ENCODE data around the gene TPD52L1. TPM values are rescaled to one million over a fixed set of nuclear protein-coding genes. Genes with fewer than 3 reads are reported as not detected.
"Not testable (repeated sequence)": the region's sequence is repeated elsewhere in the genome, so short reads cannot be mapped to it uniquely, and the experiment has no call there.

Gene TPD52L1
- total RNA-seq, 1 donor from 2014 or later = 15.6 TPM

GRCh38 chr6:125124049-125124669, 29.4 kb upstream of the TPD52L1 start:
- H3K36me3 ChIP-seq = no peaks in the 10 kb centered on the region
- H3K9me3 ChIP-seq = no peaks in the 10 kb centered on the region
- TF ChIP-seq, protein P1, sequence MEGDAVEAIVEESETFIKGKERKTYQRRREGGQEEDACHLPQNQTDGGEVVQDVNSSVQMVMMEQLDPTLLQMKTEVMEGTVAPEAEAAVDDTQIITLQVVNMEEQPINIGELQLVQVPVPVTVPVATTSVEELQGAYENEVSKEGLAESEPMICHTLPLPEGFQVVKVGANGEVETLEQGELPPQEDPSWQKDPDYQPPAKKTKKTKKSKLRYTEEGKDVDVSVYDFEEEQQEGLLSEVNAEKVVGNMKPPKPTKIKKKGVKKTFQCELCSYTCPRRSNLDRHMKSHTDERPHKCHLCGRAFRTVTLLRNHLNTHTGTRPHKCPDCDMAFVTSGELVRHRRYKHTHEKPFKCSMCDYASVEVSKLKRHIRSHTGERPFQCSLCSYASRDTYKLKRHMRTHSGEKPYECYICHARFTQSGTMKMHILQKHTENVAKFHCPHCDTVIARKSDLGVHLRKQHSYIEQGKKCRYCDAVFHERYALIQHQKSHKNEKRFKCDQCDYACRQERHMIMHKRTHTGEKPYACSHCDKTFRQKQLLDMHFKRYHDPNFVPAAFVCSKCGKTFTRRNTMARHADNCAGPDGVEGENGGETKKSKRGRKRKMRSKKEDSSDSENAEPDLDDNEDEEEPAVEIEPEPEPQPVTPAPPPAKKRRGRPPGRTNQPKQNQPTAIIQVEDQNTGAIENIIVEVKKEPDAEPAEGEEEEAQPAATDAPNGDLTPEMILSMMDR (IDR thresholded peaks at IDR 0.05) = no peak
- no peak overlapping the region for H3K4me3 ChIP-seq
- ATAC-seq = no peak
- H3K27me3 ChIP-seq (ENCODE audit: low read depth) = no peaks in the 10 kb centered on the region
- no peaks in the 10 kb centered on the region for H3K4me1 ChIP-seq
- no peak overlapping the region for H3K27ac ChIP-seq
- intact Hi-C loops (cut with DNase I) = no loop called here
- no peak for DNase-seq

GRCh38 chr6:125125856-125126255, 27.7 kb upstream of the TPD52L1 start:
- H3K9me3 ChIP-seq; H3K36me3 ChIP-seq; DNase-seq; ATAC-seq; H3K4me3 ChIP-seq; H3K4me1 ChIP-seq; H3K27me3 ChIP-seq (ENCODE audit: low read depth); H3K27ac ChIP-seq; intact Hi-C loops (cut with DNase I): not testable (repeated sequence)

DNA sequence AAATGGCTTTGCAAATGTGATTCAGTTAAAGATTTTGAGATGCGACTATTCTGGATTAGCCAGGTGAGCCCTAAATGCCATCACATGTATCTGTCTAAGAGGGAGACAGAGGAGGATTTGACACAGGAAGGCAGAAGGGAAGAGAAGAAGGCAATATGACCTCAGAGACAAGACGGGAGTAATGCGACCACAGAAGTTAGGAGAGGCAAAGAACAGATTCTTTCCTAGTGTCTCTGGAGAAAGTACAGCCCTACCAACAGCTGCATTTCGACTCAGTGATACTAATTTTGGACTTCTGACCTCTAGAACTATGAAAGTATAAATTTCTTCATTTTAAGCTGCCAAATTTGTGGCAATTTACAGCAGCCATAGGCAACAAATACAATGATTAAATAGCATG, 24.2 kb upstream of the TPD52L1 start:
- Histone ChIP-seq H3K27ac (no peak overlapping the region), H3K9me3 (no peaks in the 10 kb centered on the region), H3K4me1 (no peaks in the 10 kb centered on the region), H3K4me3 (no peak overlapping the region), H3K36me3 (no peaks in the 10 kb centered on the region), H3K27me3 (ENCODE audit: low read depth) (no peaks in the 10 kb centered on the region)
- TF ChIP-seq, protein P1 (IDR thresholded peaks at IDR 0.05) = no peak
- DNase-seq (no peak), ATAC-seq (no peak)
- intact Hi-C loops (cut with DNase I) = no loop called here

GRCh38 chr6:125132058-125132457, 21.5 kb upstream of the TPD52L1 start:
- H3K4me3 ChIP-seq = no peak overlapping the region
- ATAC-seq = no peak
- no peaks in the 10 kb centered on the region for H3K36me3 ChIP-seq
- no peaks in the 10 kb centered on the region for H3K4me1 ChIP-seq
- H3K27ac ChIP-seq = no peak overlapping the region
- no peaks in the 10 kb centered on the region for H3K9me3 ChIP-seq
- TF ChIP-seq, protein P1 (IDR thresholded peaks at IDR 0.05) = no peak
- intact Hi-C loops (cut with DNase I) = no loop called here
- H3K27me3 ChIP-seq (ENCODE audit: low read depth) = no peaks in the 10 kb centered on the region
- DNase-seq = no peak

- Histone ChIP-seq H3K27ac (no peak overlapping the region), H3K4me1 (no peaks in the 10 kb centered on the region), H3K27me3 (ENCODE audit: low read depth) (no peaks in the 10 kb centered on the region), H3K4me3 (no peak overlapping the region), H3K36me3 (no peaks in the 10 kb centered on the region), H3K9me3 (no peaks in the 10 kb centered on the region)
- intact Hi-C loops (cut with DNase I) = no loop called here
- no peak for ATAC-seq
- TF ChIP-seq, protein P1 (IDR thresholded peaks at IDR 0.05) = no peak
- no peak for DNase-seq
Measured at GRCh38 chr6:125136378-125136777, 17.2 kb upstream of the TPD52L1 start.

- no peaks in the 10 kb centered on the region for H3K27me3 ChIP-seq (ENCODE audit: low read depth)
- intact Hi-C loops (cut with DNase I) = no loop called here
- H3K27ac ChIP-seq = no peak overlapping the region
- TF ChIP-seq, protein P1 (IDR thresholded peaks at IDR 0.05) = no peak
- H3K9me3 ChIP-seq = no peaks in the 10 kb centered on the region
- H3K36me3 ChIP-seq = no peaks in the 10 kb centered on the region
- H3K4me1 ChIP-seq = no peaks in the 10 kb centered on the region
- no peak overlapping the region for H3K4me3 ChIP-seq
- ATAC-seq (no peak), DNase-seq (no peak)
Measured at GRCh38 chr6:125138083-125138482, 15.5 kb upstream of the TPD52L1 start.
